HepG2 (cell line): ENCODE results near the gene SURF1. TPM values are rescaled to one million over a fixed set of nuclear protein-coding genes. Genes with fewer than 3 reads are reported as not detected.

Experiments used
- ELF3 ChIP-seq: IDR thresholded peaks from 2 replicates; pipeline ENCODE4 v1.6.1; 2016; ENCODE audit warnings: missing genetic modification reagents, missing compliant biosample characterization
- FLYWCH1 ChIP-seq: sonication (generic); formaldehyde crosslinking; IDR thresholded peaks from 2 replicates; pipeline ENCODE4 v1.8.1; 2023; ENCODE audit warnings: mild to moderate bottlenecking, missing genetic modification reagents
- JUND ChIP-seq: sonication (generic); formaldehyde crosslinking; IDR thresholded peaks from 2 replicates; pipeline ENCODE4 v1.8.0; 2022; ENCODE audit warnings: mild to moderate bottlenecking, missing genetic modification reagents
- NR1H2 ChIP-seq: sonication (generic); formaldehyde crosslinking; IDR thresholded peaks from 2 replicates; pipeline ENCODE4 v1.8.1; 2022; ENCODE audit warnings: low read depth, missing genetic modification reagents, borderline replicate concordance
- NRL ChIP-seq: sonication (generic); formaldehyde crosslinking; IDR thresholded peaks from 2 replicates; pipeline ENCODE4 v1.5.0; 2020; ENCODE audit warnings: missing genetic modification reagents, mild to moderate bottlenecking, moderate library complexity, borderline replicate concordance
- POLR2AphosphoS5 ChIP-seq: IDR thresholded peaks from 2 replicates; pipeline ENCODE4 v1.6.1; 2012; ENCODE audit warnings: low read depth, low read length
- RFX1 ChIP-seq: fragments of 450-650 bp; IDR thresholded peaks from 2 replicates; pipeline ENCODE4 v1.6.1; 2017
- SP1 ChIP-seq, 2 experiments: fragments of 450-650 bp in 1 of 2; sonication (generic) in 1 of 2; formaldehyde crosslinking in 1 of 2; IDR thresholded peaks; 2 replicates each; pipeline versions ENCODE4 v1.4.0 to v1.6.1; 2016 to 2020; ENCODE audit warnings: missing genetic modification reagents in 1 of 2
- XBP1 ChIP-seq: sonication (generic); formaldehyde crosslinking; IDR thresholded peaks from 2 replicates; pipeline ENCODE4 v1.5.0; 2020; ENCODE audit warnings: missing genetic modification reagents
- ZMYM4 ChIP-seq: sonication (generic); formaldehyde crosslinking; IDR thresholded peaks from 2 replicates; pipeline ENCODE4 v1.8.1; 2023; ENCODE audit warnings: mild to moderate bottlenecking, missing genetic modification reagents
- ZNF235 ChIP-seq: sonication (generic); formaldehyde crosslinking; IDR thresholded peaks from 2 replicates; pipeline ENCODE4 v1.8.1; 2023; ENCODE audit warnings: mild to moderate bottlenecking, missing genetic modification reagents, borderline replicate concordance
- ZNF329 ChIP-seq: sonication (generic); formaldehyde crosslinking; IDR thresholded peaks from 2 replicates; pipeline ENCODE4 v1.9.0; 2021; ENCODE audit warnings: low read depth, mild to moderate bottlenecking, missing genetic modification reagents
- ZNF614 ChIP-seq: IDR thresholded peaks from 2 replicates; pipeline ENCODE4 v1.6.1; 2018; ENCODE audit warnings: missing biosample characterization, missing genetic modification reagents, inconsistent platforms, borderline replicate concordance
- ZNF891 ChIP-seq: sonication (generic); formaldehyde crosslinking; IDR thresholded peaks from 2 replicates; pipeline ENCODE4 v1.5.0; 2020; ENCODE audit warnings: mild to moderate bottlenecking, missing genetic modification reagents
- ZSCAN31 ChIP-seq: sonication (generic); formaldehyde crosslinking; IDR thresholded peaks from 2 replicates; pipeline ENCODE4 v1.5.0; 2020; ENCODE audit warnings: low read depth, mild to moderate bottlenecking, missing genetic modification reagents
- polyA plus RNA-seq, 8 experiments: library from polyadenylated mRNA; depleted of rRNA in 3 of 8; stranded (reverse) in 7 of 8; unstranded in 1 of 8; fragments of >200 nt; fragmentation: Illumina TruSeq in 4 of 8; extraction: Trizol in 4 of 8; gene quantifications; 2 replicates each; pipeline versions ENCODE4 v1.2.1 to v1.2.3, GENCODE V29; 2011 to 2016; ENCODE audit warnings: low read depth in 4 of 8, missing spikeins in 1 of 8, mixed read lengths in 1 of 8; ENCODE audit not compliant: insufficient read depth in 1 of 8
- total RNA-seq, 5 experiments: library from RNA; depleted of rRNA; stranded (reverse); fragments of >200 nt; fragmentation: Illumina TruSeq; extraction: Trizol; gene quantifications; 2 replicates each; pipeline ENCODE4 v1.2.3, GENCODE V29; 2016; ENCODE audit warnings: low read depth in 1 of 5
- TF ChIP-seq, protein P1 (sequence below): sonication (generic); formaldehyde crosslinking; IDR thresholded peaks from 2 replicates; pipeline ENCODE4 v1.9.0; 2022; ENCODE audit warnings: low read depth, missing genetic modification reagents
- TF ChIP-seq, protein P2 (sequence below): sonication (generic); formaldehyde crosslinking; IDR thresholded peaks from 2 replicates; pipeline ENCODE4 v1.5.0; 2020; ENCODE audit warnings: mild to moderate bottlenecking, missing genetic modification reagents, borderline replicate concordance
- TF ChIP-seq, protein P3 (sequence below): sonication (generic); formaldehyde crosslinking; IDR thresholded peaks from 2 replicates; pipeline ENCODE4 v1.8.1; 2023; ENCODE audit warnings: mild to moderate bottlenecking, missing genetic modification reagents, borderline replicate concordance
- TF ChIP-seq, protein P4 (sequence below): sonication (generic); formaldehyde crosslinking; IDR thresholded peaks from 2 replicates; pipeline ENCODE4 v1.5.0; 2020; ENCODE audit warnings: missing genetic modification reagents
- TF ChIP-seq, protein P5 (sequence below): sonication (generic); formaldehyde crosslinking; IDR thresholded peaks from 2 replicates; pipeline ENCODE4 v1.4.0; 2020; ENCODE audit warnings: mild to moderate bottlenecking, missing genetic modification reagents, borderline replicate concordance

The SURF1 gene
- total and polyA plus RNA-seq, 2 of the 13 experiments (the other 11 are each of a cell fraction or from before 2014, with no cell fraction given), result 17.8 to 40.7 TPM

DNA sequence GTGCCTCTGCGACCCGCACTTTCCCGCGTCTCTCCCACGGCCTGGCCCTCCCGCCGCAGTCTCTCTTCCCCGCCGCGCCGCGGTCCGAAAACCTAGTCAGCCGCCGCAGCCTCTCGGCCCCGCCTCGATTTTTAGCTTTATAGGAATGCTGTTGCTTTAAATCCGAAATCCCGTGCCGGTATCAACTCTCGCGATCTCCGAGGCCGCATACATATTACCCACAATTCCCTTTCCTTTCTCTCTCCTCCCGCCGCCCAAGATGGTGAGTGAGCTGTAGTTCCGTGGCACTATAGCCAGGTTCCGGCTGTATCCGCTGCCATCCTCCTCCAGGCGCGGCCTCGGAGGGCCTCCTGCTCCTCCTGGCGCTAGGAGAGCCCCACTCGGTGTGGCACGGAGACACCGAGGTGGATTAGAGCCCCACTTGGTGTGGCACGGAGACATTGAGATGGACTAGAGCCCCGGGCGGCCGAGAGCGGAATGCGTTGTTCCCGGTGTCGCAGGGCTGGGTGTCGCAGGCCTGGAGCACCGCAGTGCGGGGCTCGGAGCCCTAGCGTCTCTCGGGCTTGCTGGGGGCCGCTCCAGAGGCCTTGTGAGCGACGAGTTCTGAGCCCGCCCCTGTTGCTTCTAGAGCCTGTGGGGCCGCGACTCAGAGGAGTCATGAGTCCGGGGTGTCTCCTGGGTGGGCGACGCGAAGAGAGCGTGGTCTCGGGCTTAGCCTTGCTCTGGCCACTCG lies 8.1 kb downstream of the SURF1 start, which contains the start of the genes MED22 and RPL7A (continued):
- TF ChIP-seq, protein P1, sequence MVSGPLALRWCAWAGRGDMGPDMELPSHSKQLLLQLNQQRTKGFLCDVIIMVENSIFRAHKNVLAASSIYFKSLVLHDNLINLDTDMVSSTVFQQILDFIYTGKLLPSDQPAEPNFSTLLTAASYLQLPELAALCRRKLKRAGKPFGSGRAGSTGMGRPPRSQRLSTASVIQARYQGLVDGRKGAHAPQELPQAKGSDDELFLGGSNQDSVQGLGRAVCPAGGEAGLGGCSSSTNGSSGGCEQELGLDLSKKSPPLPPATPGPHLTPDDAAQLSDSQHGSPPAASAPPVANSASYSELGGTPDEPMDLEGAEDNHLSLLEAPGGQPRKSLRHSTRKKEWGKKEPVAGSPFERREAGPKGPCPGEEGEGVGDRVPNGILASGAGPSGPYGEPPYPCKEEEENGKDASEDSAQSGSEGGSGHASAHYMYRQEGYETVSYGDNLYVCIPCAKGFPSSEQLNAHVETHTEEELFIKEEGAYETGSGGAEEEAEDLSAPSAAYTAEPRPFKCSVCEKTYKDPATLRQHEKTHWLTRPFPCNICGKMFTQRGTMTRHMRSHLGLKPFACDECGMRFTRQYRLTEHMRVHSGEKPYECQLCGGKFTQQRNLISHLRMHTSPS, result no peak; the same call in 1 of the 2 replicates
- peak; percentile 55; the same call in 1 of the 2 replicates for TF ChIP-seq ELF3 (CRISPR knock-in tag)
- TF ChIP-seq, protein P2, sequence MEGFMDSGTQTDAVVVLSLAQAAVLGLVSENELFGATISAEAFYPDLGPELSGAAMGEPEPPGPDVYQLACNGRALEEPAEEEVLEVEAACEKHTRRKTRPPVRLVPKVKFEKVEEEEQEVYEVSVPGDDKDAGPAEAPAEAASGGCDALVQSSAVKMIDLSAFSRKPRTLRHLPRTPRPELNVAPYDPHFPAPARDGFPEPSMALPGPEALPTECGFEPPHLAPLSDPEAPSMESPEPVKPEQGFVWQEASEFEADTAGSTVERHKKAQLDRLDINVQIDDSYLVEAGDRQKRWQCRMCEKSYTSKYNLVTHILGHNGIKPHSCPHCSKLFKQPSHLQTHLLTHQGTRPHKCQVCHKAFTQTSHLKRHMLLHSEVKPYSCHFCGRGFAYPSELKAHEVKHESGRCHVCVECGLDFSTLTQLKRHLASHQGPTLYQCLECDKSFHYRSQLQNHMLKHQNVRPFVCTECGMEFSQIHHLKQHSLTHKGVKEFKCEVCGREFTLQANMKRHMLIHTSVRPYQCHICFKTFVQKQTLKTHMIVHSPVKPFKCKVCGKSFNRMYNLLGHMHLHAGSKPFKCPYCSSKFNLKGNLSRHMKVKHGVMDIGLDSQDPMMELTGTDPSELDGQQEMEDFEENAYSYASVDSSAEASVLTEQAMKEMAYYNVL (CRISPR knock-in tag), result peak; percentile 46; the same call in 1 of the 2 replicates
- TF ChIP-seq, protein P3, sequence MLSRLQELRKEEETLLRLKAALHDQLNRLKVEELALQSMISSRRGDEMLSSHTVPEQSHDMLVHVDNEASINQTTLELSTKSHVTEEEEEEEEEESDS, result no peak
- 0 out of 2 replicates have a peak, but pooled peaks have one; percentile 25 for TF ChIP-seq NR1H2
- peak; percentile 30; the same call in 1 of the 2 replicates for TF ChIP-seq JUND (CRISPR knock-in tag)
- TF ChIP-seq ZNF329, result peak; percentile 75; the same call in 1 of the 2 replicates
- TF ChIP-seq NRL (CRISPR knock-in tag), result peak; percentile 81
- TF ChIP-seq ZMYM4, result peak; percentile 50; the same call in 1 of the 2 replicates
- TF ChIP-seq FLYWCH1 (CRISPR knock-in tag), result no peak; the same call in 1 of the 2 replicates
- peak; percentile 66 for TF ChIP-seq ZNF891 (CRISPR knock-in tag)
- TF ChIP-seq ZNF614 (CRISPR knock-in tag), result peak; percentile 71; the same call in 1 of the 2 replicates
- peak; percentile 75 for TF ChIP-seq ZNF235 (CRISPR knock-in tag)
- no peak for TF ChIP-seq SP1 (IDR thresholded peaks at IDR 0.05)
- TF ChIP-seq SP1 (CRISPR knock-in tag; IDR thresholded peaks at IDR 0.05), result 0 out of 2 replicates have a peak, but pooled peaks have one; percentile 17
- TF ChIP-seq, protein P4, sequence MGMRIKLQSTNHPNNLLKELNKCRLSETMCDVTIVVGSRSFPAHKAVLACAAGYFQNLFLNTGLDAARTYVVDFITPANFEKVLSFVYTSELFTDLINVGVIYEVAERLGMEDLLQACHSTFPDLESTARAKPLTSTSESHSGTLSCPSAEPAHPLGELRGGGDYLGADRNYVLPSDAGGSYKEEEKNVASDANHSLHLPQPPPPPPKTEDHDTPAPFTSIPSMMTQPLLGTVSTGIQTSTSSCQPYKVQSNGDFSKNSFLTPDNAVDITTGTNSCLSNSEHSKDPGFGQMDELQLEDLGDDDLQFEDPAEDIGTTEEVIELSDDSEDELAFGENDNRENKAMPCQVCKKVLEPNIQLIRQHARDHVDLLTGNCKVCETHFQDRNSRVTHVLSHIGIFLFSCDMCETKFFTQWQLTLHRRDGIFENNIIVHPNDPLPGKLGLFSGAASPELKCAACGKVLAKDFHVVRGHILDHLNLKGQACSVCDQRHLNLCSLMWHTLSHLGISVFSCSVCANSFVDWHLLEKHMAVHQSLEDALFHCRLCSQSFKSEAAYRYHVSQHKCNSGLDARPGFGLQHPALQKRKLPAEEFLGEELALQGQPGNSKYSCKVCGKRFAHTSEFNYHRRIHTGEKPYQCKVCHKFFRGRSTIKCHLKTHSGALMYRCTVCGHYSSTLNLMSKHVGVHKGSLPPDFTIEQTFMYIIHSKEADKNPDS, result no peak
- peak; percentile 89 for TF ChIP-seq ZSCAN31 (CRISPR knock-in tag)
- TF ChIP-seq, protein P5, sequence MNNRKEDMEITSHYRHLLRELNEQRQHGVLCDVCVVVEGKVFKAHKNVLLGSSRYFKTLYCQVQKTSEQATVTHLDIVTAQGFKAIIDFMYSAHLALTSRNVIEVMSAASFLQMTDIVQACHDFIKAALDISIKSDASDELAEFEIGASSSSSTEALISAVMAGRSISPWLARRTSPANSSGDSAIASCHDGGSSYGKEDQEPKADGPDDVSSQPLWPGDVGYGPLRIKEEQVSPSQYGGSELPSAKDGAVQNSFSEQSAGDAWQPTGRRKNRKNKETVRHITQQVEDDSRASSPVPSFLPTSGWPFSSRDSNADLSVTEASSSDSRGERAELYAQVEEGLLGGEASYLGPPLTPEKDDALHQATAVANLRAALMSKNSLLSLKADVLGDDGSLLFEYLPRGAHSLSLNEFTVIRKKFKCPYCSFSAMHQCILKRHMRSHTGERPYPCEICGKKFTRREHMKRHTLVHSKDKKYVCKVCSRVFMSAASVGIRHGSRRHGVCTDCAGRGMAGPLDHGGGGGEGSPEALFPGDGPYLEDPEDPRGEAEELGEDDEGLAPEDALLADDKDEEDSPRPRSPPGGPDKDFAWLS (CRISPR knock-in tag), result no peak
- TF ChIP-seq XBP1 (CRISPR knock-in tag), result no peak
- TF ChIP-seq RFX1, result no peak
- peak; percentile 100 for TF ChIP-seq POLR2AphosphoS5
